ENCODE measurements around the gene CERS3. TPM values are rescaled to one million over a fixed set of nuclear protein-coding genes. Genes with fewer than 3 reads are reported as not detected.

CERS3 gene
- total RNA-seq, 4 donors from 2014 or later, result 0.21 TPM; not detected in 3

GRCh38 chr15:100464888-100465287, 63.9 kb downstream of the CERS3 start:
- Histone ChIP-seq H3K4me1 (peaks cover 0 to 7% (median 0%) of the 10 kb centered on the region in 4 donors), H3K4me3 (no peak overlapping the region), H3K27ac (no peak overlapping the region), H3K36me3 (no peaks in the 10 kb centered on the region), H3K27me3 (no peaks in the 10 kb centered on the region), H3K9me3 (peaks cover 0 to 5% (median 0%) of the 10 kb centered on the region in 4 donors)
- WGBS, 2 donors, result 42 to 50% methylated on average over 5 of the region's 5 CpGs
- no peak for TF ChIP-seq POLR2A (IDR thresholded peaks at IDR 0.05)
- TF ChIP-seq EP300 (IDR thresholded peaks at IDR 0.05), result no peak
- no peak for TF ChIP-seq CTCF (IDR thresholded peaks at IDR 0.05)
- no peak for DNase-seq (ENCODE audit: low spot score in 2 of 2)

- Histone ChIP-seq H3K27ac (no peak overlapping the region), H3K36me3 (no peaks in the 10 kb centered on the region), H3K4me3 (no peak overlapping the region), H3K4me1 (peaks cover 0 to 7% (median 0%) of the 10 kb centered on the region in 4 donors), H3K9me3 (peaks cover 0 to 7% (median 0%) of the 10 kb centered on the region in 4 donors), H3K27me3 (no peaks in the 10 kb centered on the region)
- 89 to 95% methylated on average over 3 of the region's 3 CpGs for WGBS, 2 donors
- no peak for TF ChIP-seq POLR2A (IDR thresholded peaks at IDR 0.05)
- no peak for TF ChIP-seq EP300 (IDR thresholded peaks at IDR 0.05)
- no peak for TF ChIP-seq CTCF (IDR thresholded peaks at IDR 0.05)
- DNase-seq (ENCODE audit: low spot score in 2 of 2), result no peak
Observed at GRCh38 chr15:100464256-100464655, 64.5 kb downstream of the CERS3 start.

GRCh38 chr15:100463515-100463914, 65.2 kb downstream of the CERS3 start:
- TF ChIP-seq CTCF (IDR thresholded peaks at IDR 0.05) (no peak), EP300 (IDR thresholded peaks at IDR 0.05) (no peak), POLR2A (IDR thresholded peaks at IDR 0.05) (no peak)
- H3K27me3 ChIP-seq, result no peaks in the 10 kb centered on the region

GRCh38 chr15:100461049-100461448, 67.7 kb downstream of the CERS3 start:
- 39 to 46% methylated on average over 2 of the region's 2 CpGs for WGBS, 2 donors
- H3K4me3 ChIP-seq, result no peak overlapping the region
- DNase-seq (ENCODE audit: low spot score in 2 of 2), result no peak
- H3K4me1 ChIP-seq, result no peaks in the 10 kb centered on the region
- H3K9me3 ChIP-seq, result peaks cover 0 to 37% (median 10%) of the 10 kb centered on the region in 4 donors
- TF ChIP-seq POLR2A (IDR thresholded peaks at IDR 0.05) (no peak), CTCF (IDR thresholded peaks at IDR 0.05) (no peak), EP300 (IDR thresholded peaks at IDR 0.05) (no peak)
- no peaks in the 10 kb centered on the region for H3K36me3 ChIP-seq
- H3K27ac ChIP-seq, result no peak overlapping the region
- no peaks in the 10 kb centered on the region for H3K27me3 ChIP-seq

More at GRCh38 chr15:100463515-100463914, 65.2 kb downstream of the CERS3 start:
- Histone ChIP-seq H3K4me1 (peaks cover 0 to 4% (median 0%) of the 10 kb centered on the region in 4 donors), H3K4me3 (no peak overlapping the region), H3K27ac (no peak overlapping the region), H3K36me3 (no peaks in the 10 kb centered on the region), H3K9me3 (peaks cover 0 to 13% (median 0%) of the 10 kb centered on the region in 4 donors)
- 95 to 97% methylated on average over 4 of the region's 4 CpGs for WGBS, 2 donors
- DNase-seq (ENCODE audit: low spot score in 2 of 2), result no peak

GRCh38 chr15:100457201-100457600, 71.5 kb downstream of the CERS3 start:
- TF ChIP-seq CTCF (IDR thresholded peaks at IDR 0.05) (no peak), POLR2A (IDR thresholded peaks at IDR 0.05) (no peak), EP300 (IDR thresholded peaks at IDR 0.05) (no peak)
- DNase-seq (ENCODE audit: low spot score in 2 of 2), result no peak
- Histone ChIP-seq H3K27me3 (no peaks in the 10 kb centered on the region), H3K27ac (no peak overlapping the region), H3K4me1 (no peaks in the 10 kb centered on the region), H3K4me3 (no peak overlapping the region), H3K9me3 (peaks cover 0 to 60% (median 15%) of the 10 kb centered on the region in 4 donors), H3K36me3 (no peaks in the 10 kb centered on the region)
- WGBS, 2 donors, result 80 to 81% methylated on average over 1 of the region's 1 CpG
